Activated CD8-positive, alpha-beta memory T cell treated with anti-CD3 and anti-CD28 coated beads for 4 hours (primary cell): ENCODE measurements around the gene ABR.
"Not testable (repeated sequence)": the region's sequence is repeated elsewhere in the genome, so short reads cannot be mapped to it uniquely, and the experiment has no call there.

Source experiments
- DNase-seq, 2 donors: peaks; one replicate each; pipeline ENCODE4 v3.0.0-alpha.2; 2020; ENCODE audit warnings: low read depth in 2 of 2

Gene ABR

DNA sequence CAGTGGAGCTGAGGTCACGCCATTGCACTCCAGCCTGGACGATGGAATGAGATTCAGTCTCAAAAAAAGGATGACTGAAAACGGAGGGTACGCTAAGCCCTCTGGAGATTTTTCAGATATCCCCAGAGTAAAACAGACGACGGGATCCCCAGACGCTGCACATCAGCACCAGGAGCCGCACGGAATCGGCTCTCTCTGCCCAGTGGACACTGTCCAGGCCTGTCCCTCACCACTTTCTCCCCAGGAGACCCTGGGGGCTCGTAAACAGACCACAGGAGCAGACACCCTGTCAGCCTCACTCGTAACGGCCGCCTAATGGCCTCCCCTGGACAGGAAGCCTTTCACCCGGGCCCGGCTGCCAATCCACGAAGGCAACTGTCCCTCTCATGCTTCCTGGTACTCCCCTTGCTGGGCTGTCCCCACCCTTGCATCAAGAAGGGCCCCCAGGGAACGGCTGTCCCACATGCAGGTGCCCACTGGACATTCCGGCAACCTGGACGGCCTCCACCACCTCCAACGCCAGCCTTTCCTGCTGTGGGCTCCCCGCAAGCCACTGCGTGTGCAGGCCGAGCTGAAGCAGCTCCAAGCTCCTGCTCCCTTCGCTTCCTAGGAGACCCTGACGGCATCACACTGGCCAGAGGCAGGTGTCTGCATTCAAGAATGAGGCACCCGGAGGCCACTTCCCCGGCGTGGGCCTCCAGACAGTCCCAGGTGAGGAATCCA, 108.5 kb downstream of the ABR start:
- DNase-seq: no peak

- DNase-seq: no peak
Observed at GRCh38 chr17:1070411-1070810, 109.4 kb downstream of the ABR start.

DNA sequence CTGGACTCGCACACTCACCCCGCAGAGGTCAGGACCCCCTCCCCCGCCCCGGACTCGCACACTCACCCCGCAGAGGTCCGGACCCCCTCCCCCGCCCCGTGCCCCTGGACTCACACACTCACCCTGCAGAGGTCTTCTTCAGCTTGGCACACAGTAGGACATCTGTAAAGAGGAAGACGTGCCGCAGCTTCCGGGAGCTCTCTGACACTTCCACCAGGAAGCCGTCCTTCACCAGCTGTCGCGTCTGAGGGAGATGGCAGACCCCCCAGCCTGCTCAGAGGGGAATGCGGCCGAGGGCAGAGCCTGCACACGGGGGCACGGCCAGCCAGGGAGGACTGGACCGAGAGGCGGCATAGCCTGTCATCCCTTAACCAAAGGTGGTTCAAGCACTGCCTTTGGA, 109.9 kb downstream of the ABR start:
- DNase-seq: no peak

DNA sequence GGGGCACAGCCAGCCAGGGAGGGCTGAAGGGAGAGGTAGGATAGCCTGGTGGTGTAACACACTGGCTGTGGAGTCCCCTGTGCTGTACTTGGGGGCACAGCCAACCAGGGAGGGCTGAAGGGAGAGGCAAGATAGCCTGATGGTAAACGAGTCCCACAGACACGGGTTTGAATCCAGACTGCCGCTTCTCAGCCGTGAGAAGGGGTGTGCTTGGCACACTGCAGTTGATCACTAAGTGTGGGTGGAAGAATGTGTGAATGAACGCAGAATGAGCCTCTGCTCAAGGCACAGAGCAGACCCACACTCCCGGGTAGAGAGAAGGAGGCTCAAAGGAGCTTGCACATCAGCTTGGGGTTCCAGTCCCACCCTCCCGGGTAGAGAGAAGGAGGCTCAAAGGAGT, 111.4 kb downstream of the ABR start:
- no peak for DNase-seq

DNA sequence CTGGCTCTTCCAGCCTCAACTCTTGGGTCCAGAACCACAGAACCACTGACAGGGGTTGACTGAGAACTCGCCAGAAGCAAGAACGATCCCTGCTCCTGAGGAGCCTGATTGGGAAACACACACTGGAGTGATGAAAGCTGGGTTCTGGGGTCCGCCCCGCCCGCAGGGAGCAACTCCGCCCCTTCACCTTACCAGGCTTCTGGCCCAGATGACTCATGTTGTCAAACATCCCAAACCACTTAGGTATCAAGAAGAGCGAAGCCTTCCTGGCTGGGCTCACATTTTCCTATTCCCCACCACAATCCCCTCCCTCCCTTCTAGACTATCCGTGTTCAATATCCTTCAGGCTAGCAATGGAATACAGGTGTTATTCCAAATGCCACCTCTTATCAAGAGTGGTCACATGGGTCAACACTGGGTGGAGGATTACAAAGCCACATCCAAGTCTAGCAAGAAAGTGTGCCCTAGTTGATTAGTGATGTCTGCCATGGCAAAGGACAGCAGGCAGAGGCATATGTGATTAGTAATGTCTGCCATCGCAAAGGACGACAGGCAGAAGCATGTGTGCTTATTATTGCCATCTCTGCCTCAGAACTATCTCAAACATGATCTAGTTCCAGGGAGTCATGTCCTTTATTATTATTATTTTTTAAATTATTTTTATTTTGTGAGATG, 112.4 kb downstream of the ABR start:
- DNase-seq: no peak

DNA sequence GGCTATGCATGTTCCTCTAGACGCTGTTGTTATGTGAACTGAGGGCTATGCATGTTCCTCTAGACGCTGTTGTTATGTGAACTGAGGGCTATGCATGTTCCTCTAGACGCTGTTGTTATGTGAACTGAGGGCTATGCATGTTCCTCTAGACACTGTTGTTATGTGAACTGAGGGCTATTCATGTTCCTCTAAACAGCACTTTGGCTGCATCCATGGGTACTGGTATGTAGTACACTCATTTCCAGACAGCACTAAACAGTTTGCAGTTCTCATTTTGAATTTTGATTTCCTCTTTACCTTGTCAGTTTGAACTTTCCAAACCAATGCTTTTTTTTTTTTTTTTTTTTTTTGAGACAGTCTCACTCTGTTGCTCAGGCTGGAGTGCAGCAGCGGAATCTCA, 114.4 kb downstream of the ABR start:
- not testable (repeated sequence) for DNase-seq

GRCh38 chr17:1060991-1061390, 118.8 kb downstream of the ABR start:
- no peak for DNase-seq

DNA sequence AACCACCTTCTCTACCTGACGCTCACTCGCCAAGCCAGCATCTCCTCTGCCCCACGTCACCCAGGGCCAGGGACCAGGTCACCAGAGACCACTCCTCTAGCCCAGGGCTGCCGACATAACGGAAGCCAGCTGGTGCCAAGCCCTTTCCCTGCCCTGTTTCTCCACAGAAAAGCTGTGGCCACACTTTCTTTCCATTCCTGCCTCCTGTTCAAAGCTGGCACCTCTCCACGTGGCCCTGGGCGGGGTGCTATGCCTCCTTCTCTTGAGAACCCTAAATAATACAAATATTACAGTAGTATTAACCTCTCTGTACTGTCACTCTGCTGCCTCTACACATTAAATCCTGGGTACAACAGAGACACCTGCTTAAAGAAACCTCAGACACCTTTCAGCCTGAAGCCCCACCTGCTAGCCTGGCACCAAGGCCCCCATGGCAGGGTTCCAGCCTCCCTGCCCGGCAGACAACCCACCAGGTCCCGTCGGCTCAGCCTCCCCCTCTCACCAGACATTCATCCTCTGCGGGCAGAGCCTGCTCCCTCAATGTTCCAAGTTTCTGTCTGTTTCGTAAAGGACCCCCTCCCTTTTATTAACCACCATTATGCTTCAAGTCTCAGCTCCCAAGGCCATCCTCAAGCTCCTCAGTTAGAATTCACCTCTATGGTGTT, 120.5 kb downstream of the ABR start:
- no peak for DNase-seq

GRCh38 chr17:1058423-1059130, 121.2 kb downstream of the ABR start:
- no peak for DNase-seq

GRCh38 chr17:1056761-1057160, 123.0 kb downstream of the ABR start:
- no peak for DNase-seq

DNA sequence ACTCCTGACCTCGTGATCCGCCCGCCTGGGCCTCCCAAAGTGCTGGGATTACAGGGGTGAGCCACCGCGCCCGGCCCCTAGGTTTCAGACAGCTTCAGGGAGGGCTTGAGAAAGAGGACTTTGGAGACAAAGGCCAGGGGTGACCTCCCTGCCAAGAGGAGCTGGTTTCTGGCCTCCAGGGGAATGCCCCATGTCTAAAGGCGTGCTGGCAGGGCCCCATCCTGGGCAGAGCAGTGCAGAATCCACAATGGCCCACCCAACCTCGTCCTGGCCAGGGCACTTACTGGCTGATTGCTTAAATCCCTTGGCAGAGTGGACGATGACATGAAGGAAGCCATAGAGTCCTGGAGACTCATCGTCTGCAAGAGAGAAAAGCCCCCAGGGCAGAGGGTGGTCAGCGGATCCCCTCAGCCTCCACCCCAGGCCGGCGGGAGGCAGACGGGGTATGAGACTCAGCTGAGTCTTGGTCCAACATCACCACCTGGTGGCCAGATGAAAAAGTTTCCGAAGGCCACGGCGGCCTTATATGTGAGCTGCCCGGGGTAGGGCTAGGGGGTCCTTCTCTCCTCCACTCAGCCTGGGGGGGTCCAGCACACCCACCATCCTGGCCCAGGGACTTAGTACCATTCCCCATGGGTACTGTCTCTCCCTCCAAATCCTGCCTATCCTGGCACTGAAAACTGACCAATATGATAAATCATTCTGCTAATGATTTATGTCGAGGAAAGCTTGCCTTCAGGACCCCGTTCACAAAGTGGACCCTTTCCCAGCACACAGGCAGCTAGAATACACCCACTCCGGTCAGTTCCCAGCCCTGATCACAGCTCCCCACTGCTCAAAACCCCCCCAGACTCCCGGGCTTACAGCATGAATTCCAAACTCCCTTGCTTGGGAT, 123.8 kb downstream of the ABR start:
- DNase-seq: no peak

GRCh38 chr17:1055231-1055630, 124.5 kb downstream of the ABR start:
- no peak for DNase-seq

DNA sequence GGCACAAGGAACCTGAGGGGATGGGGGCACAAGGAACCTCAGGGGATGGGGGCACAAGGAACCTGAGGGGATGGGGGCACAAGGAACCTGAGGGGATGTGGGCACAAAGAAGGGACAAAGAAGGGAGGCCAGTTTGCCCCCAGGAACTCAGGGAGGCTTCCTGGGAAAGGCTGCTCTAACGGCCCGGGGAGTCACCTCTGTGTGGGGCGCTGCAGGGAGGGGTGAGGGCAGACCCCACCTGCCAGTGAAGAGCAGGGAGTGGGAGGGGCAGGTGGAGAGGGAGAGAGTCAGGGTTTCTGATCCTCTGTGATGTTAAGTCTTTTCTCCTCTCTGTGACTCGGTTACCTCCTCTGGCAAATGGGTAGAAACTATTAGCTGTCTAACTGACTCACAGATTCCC, 125.1 kb downstream of the ABR start:
- DNase-seq: no peak

DNA sequence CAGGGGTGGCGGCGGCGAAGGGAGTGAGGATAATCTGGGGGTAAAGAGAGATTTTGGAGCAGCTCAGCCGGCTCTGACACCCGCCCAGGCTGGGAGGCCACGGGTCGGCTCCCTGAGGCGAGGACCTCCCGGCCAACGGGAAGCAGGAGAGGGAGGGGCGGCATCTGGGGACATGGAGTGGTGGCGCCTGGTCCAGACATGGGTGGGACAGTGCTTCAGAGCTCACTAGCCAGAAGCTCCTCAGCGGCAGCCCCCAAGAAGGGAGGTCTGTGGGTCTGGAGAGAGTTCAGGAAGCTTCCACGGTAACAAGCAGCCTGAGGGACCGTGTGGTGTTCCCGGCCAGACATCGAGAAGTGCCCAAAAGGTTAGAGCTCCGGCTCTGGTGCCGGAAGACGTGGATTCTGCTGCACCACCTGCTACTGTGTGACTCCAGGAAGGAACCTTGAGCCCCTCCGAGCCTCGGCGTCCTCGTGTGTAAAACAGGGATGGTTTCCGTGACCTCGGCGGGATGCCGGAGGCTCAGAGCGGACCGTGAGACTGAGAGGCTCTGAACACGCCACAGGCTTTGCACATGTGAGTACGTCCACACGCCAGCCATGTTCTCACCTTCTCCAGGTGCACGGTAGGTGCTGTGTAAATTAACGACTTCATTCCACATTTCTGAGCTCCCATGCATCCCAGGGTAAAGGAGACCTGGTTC, 126.0 kb downstream of the ABR start:
- DNase-seq: no peak

GRCh38 chr17:1050996-1051925, 128.5 kb downstream of the ABR start:
- DNase-seq: no peak

GRCh38 chr17:1050246-1050995, 129.4 kb downstream of the ABR start:
- no peak for DNase-seq

GRCh38 chr17:1049446-1050225, 130.1 kb downstream of the ABR start:
- no peak for DNase-seq

GRCh38 chr17:1048516-1049115, 131.2 kb downstream of the ABR start:
- DNase-seq: not testable (repeated sequence)
